ENCODE results near the gene TNFSF13B.
"Not testable (repeated sequence)": the region's sequence is repeated elsewhere in the genome, so short reads cannot be mapped to it uniquely, and the experiment has no call there.

The TNFSF13B gene

DNA sequence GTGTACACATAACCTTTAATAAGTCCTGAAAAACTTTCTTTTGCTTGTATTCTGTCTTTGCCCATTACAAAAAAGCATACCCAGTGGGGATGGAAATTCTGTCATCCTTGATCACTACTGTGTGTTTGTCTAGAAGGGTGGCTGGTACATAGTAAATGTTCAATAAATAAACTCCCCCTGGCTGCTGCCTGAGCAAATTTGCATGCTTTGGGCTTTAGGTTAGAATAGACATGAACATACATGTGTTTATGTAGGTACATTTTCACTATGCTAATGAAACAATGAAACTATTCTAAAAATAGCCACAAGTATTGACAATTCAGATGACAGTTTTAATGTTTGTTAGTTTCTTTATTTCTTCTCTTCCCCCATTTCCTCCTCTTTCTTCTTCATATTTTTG is 36.1 kb downstream of the TNFSF13B start:
- no peak overlapping the region for H3K4me3 ChIP-seq (ENCODE audit: low read depth, low read length)
- TF ChIP-seq, protein P1, sequence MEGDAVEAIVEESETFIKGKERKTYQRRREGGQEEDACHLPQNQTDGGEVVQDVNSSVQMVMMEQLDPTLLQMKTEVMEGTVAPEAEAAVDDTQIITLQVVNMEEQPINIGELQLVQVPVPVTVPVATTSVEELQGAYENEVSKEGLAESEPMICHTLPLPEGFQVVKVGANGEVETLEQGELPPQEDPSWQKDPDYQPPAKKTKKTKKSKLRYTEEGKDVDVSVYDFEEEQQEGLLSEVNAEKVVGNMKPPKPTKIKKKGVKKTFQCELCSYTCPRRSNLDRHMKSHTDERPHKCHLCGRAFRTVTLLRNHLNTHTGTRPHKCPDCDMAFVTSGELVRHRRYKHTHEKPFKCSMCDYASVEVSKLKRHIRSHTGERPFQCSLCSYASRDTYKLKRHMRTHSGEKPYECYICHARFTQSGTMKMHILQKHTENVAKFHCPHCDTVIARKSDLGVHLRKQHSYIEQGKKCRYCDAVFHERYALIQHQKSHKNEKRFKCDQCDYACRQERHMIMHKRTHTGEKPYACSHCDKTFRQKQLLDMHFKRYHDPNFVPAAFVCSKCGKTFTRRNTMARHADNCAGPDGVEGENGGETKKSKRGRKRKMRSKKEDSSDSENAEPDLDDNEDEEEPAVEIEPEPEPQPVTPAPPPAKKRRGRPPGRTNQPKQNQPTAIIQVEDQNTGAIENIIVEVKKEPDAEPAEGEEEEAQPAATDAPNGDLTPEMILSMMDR (IDR thresholded peaks at IDR 0.05; ENCODE audit: low read depth, low read length), result no peak

GRCh38 chr13:108306860-108307259 is 37.3 kb downstream of the TNFSF13B start:
- H3K4me3 ChIP-seq (ENCODE audit: low read depth, low read length), result no peak overlapping the region

GRCh38 chr13:108311596-108311995 is 42.1 kb downstream of the TNFSF13B start:
- not testable (repeated sequence) for H3K4me3 ChIP-seq (ENCODE audit: low read depth, low read length)

More at GRCh38 chr13:108306860-108307259, 37.3 kb downstream of the TNFSF13B start:
- TF ChIP-seq, protein P1 (IDR thresholded peaks at IDR 0.05; ENCODE audit: low read depth, low read length), result no peak

- TF ChIP-seq, protein P1 (IDR thresholded peaks at IDR 0.05; ENCODE audit: low read depth, low read length), result no peak
- no peak overlapping the region for H3K4me3 ChIP-seq (ENCODE audit: low read depth, low read length)
Observed at GRCh38 chr13:108313382-108313781, 43.9 kb downstream of the TNFSF13B start.

GRCh38 chr13:108315273-108315672 is 45.8 kb downstream of the TNFSF13B start:
- no peak overlapping the region for H3K4me3 ChIP-seq (ENCODE audit: low read depth, low read length)
- TF ChIP-seq, protein P1 (IDR thresholded peaks at IDR 0.05; ENCODE audit: low read depth, low read length), result no peak

GRCh38 chr13:108315991-108316390 is 46.5 kb downstream of the TNFSF13B start:
- no peak overlapping the region for H3K4me3 ChIP-seq (ENCODE audit: low read depth, low read length)
- TF ChIP-seq, protein P1 (IDR thresholded peaks at IDR 0.05; ENCODE audit: low read depth, low read length), result no peak

- no peak overlapping the region for H3K4me3 ChIP-seq (ENCODE audit: low read depth, low read length)
- TF ChIP-seq, protein P1 (IDR thresholded peaks at IDR 0.05; ENCODE audit: low read depth, low read length), result no peak
Observed at GRCh38 chr13:108316413-108316812, 46.9 kb downstream of the TNFSF13B start.

DNA sequence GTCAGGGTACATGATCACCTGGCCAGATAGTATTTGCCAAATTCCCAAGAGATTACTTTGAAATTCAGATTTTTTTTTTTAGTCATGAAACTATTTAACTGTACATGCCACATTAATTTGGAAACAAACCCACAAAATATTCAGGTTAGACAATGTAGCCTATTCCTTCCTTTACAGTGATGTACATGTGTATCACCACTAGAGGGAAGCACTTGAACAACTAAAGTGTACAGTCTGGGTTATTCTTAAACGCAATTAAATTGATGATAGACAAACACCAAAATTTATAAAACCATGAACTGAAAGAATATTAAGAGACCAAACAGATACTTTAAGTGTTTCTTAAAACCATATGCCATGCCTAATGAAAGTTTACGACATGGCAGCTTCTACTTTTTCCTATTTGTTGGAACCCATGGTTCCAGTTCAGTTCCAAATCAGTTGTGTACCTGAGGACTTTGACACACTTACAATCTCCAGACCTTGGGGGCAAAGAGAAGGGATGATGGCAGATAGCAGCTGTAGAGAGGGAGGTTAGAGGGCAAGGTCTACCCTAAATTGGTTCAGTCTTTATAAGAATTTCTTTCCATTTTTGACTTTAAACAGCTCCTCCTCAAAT is 52.8 kb downstream of the TNFSF13B start:
- no peak overlapping the region for H3K4me3 ChIP-seq (ENCODE audit: low read depth, low read length)

More for the DNA sequence above, 52.8 kb downstream of the TNFSF13B start:
- TF ChIP-seq, protein P1 (IDR thresholded peaks at IDR 0.05; ENCODE audit: low read depth, low read length), result peak; percentile 49; the same call in 1 of the 2 replicates
